Measurements from ENCODE around the gene TEX47.

Gene TEX47

GRCh38 chr7:88761779-88762178 lies 33.8 kb downstream of the TEX47 start:
- no peak for TF ChIP-seq GATA3 (IDR thresholded peaks at IDR 0.05; ENCODE audit: low read depth, low read length)
- no peak for TF ChIP-seq GATA2 (IDR thresholded peaks at IDR 0.05; ENCODE audit: low read depth, low read length)

- TF ChIP-seq GATA3 (IDR thresholded peaks at IDR 0.05; ENCODE audit: low read depth, low read length), result no peak
- no peak for TF ChIP-seq GATA2 (IDR thresholded peaks at IDR 0.05; ENCODE audit: low read depth, low read length)
These were observed 35.4 kb downstream of the TEX47 start for GRCh38 chr7:88760136-88760515.

GRCh38 chr7:88759230-88760135 lies 36.1 kb downstream of the TEX47 start, which contains the start of gene ZNF804B:
TSS of gene ZNF804B (plus strand) at chr7:88759700. CDS start at chr7:88759977, 277 bp downstream.
- TF ChIP-seq GATA2 (IDR thresholded peaks at IDR 0.05; ENCODE audit: low read depth, low read length) (no peak), GATA3 (IDR thresholded peaks at IDR 0.05; ENCODE audit: low read depth, low read length) (no peak)

GRCh38 chr7:88758381-88759229 lies 36.9 kb downstream of the TEX47 start:
- no peak for TF ChIP-seq GATA3 (IDR thresholded peaks at IDR 0.05; ENCODE audit: low read depth, low read length)
- no peak for TF ChIP-seq GATA2 (IDR thresholded peaks at IDR 0.05; ENCODE audit: low read depth, low read length)

- no peak for TF ChIP-seq GATA2 (IDR thresholded peaks at IDR 0.05; ENCODE audit: low read depth, low read length)
- TF ChIP-seq GATA3 (IDR thresholded peaks at IDR 0.05; ENCODE audit: low read depth, low read length), result no peak
These were observed 38.2 kb downstream of the TEX47 start for GRCh38 chr7:88757371-88757770.

GRCh38 chr7:88756802-88757201 lies 38.7 kb downstream of the TEX47 start:
- TF ChIP-seq GATA2 (IDR thresholded peaks at IDR 0.05; ENCODE audit: low read depth, low read length) (no peak), GATA3 (IDR thresholded peaks at IDR 0.05; ENCODE audit: low read depth, low read length) (no peak)

GRCh38 chr7:88746126-88746525 lies 49.4 kb downstream of the TEX47 start:
- TF ChIP-seq GATA2 (IDR thresholded peaks at IDR 0.05; ENCODE audit: low read depth, low read length) (no peak), GATA3 (IDR thresholded peaks at IDR 0.05; ENCODE audit: low read depth, low read length) (no peak)

All from SH-SY5Y (cell line).